HG02763 (cell line): ENCODE measurements around the gene LSM5.
A peak's percentile ranks its signal among the peaks of the same experiment; 100 is the strongest.

ENCODE experiments used
- ATAC-seq: cut with Tn5 transposase; IDR thresholded peaks from one replicate; pipeline ENCODE4 v1.9.1; 2021; ENCODE audit warnings: mild to moderate bottlenecking, moderate library complexity; ENCODE audit not compliant: unreplicated experiment

LSM5 gene

DNA sequence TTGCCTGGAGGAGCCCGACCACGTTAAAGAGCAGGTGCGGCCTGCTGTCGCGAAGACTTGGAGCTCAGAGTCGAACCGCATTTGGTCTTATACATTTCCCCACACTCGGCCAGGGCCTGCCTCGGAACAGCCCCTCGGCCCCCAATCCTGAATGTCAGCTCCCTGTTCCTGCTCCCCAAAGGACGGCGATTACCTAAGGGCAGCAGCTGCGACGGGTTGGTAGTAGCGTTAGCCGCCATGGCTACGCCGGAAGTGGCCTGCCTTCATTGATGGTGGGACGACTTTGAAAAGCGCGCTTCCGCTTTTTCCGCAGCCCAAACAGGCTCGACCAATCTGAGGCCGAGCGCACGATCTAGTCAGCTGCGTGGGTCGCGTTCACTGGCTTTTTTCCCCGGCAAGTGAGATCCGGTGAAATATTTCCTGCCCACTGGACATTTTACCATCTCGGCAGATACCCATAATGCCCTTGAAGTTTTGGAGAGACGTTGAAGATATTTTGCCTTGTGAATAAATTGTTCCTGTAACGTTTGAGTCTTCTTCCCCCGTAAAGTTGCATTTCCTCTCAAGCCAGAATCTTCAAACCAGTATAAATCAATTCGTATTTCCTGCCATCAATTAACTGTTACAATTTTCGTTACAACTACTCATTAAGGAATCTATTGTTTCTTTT lies at the start of gene LSM5:
Gene LSM5 (minus strand): TSS at position 254 of the 670 bp plus-strand sequence. CDS start 15 bp downstream, at position 239.
- ATAC-seq, result peak; percentile 91

DNA sequence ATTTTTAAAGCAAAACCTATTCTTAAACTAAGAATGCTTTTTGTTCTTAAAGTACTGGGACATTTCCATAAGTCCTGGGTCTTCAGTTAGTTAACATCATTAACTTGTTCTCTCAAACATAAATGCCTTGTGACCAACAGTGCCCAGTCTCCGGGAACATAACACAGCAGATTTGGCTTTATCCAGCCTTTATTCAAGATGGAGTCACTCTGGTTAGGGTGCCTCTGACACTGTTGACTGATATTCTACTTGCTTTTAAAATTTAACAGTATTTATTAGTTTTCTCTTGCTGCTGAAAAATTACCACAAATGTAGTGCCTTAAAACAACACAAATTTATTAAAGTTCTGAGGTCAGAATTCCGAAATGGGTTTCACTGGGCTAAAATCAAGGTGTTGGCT lies 49.2 kb upstream of the LSM5 start:
- no peak for ATAC-seq

DNA sequence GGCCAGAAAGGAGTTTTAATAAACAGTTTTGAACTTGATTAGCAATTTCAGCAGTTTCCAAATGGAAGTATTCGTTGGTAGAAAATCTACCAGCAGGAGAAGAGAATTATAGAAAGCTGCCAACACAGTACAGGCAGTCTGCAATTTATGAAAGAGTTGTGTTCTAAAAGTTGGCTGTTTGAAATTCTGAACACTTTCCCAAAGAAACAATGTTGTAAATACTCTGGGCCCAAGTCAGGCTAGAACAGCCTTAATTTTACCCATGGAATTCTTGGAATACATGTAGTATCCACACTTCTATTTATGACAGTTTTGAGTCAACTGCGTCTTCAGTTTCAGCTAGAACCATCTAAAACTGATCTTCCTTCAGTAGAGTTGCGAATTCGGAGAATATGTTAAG lies 47.6 kb upstream of the LSM5 start:
- ATAC-seq, result no peak

DNA sequence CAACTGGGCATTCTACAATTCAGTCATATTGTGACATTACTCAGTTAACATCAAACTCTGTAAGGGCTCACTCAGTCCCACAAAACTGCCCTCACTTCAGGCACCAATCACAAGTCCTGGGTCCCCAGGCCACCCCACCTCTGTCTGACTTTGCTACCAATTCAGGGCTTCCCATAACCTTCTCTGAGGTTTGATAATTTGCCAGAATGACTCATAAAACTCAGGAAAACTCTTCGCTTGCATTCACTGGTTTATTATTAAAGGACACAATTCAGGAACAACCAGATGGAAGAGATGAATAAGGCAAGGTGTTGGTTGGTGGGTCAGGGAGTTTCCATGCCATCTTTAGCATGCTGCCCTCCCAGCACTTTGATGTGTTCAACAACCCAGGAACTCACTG lies 46.4 kb upstream of the LSM5 start:
- ATAC-seq, result no peak

DNA sequence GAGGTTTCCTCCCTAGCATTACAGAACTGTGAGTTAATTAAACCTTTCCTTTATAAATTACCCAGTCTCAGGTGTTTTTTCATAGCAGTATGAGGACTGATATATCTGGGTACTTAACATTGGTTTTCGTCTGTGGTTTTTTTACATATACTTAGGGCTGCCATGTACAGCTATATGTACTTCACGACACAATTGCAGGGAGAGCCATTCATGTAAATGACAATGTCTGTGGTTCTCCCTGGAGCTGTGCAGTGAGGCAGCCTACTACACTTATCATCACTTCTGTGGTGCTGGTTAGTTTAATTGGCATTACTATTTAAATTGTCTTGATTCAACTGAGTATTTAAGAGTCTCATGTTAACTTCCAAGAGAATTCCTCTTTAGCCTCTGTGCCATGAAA lies 45.8 kb upstream of the LSM5 start:
- ATAC-seq, result no peak

DNA sequence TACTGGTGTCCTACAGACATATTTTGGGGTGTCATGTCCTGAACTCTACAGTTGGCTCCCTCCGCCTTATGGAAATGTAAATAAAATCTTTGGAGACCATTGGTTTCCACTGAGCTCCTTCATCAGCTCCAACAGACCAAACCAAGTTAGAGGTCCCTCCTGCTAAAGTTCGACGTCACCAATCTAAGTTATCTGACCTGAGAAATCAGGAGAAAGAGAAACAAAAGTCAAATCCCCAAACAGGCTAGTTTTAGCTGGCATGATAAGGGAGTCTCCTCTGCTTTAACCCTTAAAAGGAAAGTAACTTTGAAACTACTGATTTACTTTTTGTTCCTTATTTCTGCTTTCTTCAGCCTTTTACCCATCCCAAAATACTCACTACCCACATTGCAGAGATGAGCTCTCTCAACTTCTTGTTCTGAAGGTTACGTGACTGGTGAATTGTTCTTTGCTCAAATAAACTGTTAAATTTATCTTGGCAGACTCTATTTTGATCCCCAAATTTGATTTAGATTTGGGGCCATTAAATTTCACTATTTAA lies 45.1 kb upstream of the LSM5 start:
- no peak for ATAC-seq

DNA sequence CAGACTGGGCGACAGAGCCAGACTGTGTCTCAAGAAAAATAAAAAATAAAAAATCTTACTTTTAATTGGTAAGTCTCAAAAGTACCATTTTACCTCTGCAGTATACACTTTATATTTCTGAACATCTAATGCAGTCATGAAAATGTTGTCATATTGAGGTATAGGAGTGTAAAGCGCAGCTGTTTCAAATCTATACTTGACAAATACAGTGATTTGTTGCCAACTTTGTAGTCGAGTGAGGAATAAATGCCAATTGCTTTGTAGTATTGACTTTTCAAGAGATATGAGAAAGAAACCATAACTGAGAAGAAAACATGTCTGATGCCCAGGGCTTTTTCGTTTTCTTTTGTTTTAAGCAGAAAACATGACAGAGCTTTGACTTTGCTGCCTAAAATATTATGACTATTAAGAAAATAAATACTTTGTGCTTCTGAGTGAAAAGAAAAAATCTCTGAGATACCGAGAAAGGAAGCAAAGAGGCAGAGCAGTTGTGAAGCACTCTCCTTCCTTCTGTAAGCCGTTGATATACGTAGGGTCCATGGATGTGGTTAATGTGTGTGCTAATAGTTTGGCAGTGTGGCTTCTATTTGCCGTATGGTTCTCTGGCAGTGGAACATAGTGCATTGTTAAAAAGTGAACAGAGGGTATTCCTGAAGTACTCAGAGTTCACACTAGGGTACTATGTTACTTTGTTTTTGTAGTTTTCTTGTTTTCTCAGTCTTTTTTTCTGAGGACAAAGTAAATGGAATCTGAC lies 43.3 kb upstream of the LSM5 start:
- ATAC-seq, result no peak

DNA sequence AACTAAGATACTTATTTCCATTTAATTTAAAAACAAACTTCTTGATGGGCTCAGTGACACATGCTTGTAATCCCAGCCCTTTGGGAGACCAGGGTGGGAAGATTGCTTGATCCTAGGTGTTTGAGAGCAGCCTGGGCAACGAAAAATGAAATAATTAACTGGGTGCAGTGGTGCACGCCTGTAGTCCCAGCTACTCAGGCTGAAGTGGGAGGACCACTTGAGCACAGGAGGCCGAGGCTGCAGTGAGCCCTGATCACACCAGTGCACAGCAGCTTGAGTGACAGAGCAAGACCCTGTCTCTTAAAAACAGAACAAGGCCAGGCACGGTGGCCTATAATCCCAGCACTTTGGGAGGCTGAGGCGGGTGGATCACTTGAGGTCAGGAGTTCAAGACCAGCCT lies 42.5 kb upstream of the LSM5 start:
- no peak for ATAC-seq

DNA sequence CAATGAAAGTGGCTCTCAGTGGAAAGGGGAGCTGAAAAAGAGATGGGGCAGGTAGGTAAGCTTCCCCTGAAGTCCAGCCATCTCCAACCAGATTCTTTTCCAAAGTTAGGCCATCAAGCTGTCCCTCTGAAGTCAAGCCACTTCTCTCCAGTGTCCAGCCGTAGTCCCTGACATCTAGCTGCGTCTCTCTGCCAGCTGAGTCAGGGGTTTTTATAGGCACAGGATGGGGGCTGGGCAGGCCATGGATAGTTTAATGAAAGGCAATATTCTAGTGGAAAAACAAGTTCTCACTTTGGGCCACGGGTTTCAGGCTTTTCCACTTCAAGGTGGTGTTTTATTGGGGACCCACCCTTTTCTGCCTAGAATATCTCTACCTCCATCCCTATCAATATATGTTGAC lies 41.9 kb upstream of the LSM5 start:
- ATAC-seq, result no peak

DNA sequence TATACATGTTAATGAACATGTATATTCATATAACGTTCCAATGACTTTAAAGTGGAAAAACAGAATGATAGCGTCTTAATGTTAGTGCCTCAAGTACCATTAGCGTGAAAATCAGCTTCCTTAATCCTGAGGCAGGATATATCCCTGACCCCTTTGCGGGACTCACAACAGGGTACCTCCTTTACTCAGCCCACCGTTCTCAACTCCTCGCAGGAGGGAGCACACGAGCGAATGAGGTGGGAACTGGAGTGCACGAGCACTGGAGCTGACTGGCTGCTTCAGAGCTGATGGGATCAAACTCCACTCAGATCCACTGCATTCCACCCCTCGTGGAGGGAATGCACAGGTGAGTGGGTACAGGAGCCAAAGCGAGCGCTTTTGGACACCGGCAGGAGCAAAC lies 41.2 kb upstream of the LSM5 start:
- ATAC-seq, result no peak

DNA sequence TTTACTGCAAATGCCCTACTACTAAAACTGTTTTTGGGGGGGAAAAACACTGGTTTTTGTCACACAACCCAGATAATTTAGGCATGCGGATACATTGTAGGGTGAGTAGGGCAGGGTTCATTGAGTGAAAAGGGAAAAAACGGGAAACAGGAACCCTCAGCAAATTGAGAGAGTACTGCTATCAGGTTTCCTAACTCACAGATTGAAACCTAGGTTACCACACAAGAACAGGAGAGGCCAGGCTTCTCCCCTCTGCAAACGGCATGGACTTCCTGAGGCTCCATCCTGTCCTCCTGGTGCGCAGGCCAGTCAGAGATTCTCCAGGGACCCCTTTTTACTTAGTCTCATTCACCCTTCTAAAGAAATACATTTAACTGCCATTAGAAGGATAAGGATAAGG lies 35.7 kb upstream of the LSM5 start:
- no peak for ATAC-seq

DNA sequence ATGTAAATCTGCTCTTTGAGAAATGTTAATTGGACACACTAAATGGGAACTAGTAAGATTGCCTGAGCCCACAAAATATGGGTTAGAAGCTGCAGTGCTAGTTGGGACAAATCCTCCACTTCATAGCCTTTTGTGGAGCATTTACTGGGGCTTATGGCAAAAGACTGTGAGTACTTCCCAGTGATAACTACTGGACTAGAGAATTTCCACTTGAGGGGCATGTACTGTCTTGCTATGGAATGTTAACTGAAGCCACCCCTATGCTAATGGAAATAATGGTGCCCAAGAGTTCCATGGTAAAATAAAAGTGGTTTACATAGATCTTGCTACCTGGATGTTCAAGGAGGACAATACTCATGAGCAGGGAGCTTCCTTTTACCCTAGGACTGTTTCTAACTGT lies 34.5 kb upstream of the LSM5 start:
- ATAC-seq, result no peak

DNA sequence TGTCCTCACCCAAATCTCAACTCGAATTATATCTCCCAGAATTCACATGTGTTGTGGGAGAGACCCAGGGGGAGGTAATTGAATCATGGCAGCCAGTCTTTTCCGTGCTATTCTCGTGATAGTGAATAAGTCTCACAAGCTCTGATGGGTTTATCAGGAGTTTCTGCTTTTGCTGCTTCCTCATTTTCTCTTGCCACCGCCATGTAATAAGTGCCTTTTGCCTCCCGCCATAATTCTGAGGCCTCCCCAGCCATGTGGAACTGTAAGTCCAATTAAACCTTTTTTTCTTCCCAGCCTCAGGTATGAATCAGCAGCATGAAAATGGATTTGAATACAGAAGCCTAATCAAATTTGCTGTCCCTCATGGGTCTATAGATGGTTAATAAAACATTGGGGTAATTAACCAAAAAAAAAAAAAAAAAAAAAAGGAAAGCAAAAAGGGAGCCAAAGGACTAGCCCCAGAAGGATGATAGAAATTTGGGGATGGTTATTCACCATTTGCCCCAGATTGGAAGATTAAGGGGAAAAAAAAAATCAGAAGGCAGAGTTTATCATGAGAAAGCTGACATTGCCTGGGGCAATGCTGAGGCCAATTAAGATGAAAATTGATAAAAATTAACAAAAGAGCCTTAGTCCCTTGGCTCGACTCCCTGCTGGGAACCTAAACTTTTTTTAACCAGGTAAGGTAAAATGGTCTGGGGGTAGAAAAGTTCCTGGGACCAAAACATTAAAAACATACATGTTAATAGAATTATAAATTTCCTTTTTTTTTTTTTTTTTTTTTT lies 32.8 kb upstream of the LSM5 start:
- no peak for ATAC-seq

DNA sequence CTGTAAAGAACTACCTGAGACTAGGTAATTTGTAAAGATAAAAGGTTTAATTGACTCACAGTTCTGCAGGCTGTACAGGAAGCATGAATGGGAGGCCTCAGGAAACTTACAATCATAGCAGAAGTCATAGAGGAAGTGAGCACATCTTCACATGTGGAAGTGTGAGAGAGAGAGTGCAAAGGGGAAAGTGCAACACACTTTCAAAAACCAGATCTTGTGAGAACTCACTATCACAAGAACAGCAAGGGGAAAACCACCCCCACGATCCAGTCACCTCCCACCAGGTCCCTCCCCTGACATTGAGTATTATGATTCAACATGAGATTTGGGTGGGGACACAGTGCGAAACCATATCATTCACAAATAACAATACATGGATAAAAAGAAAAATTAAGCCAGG lies 29.6 kb upstream of the LSM5 start:
- no peak for ATAC-seq

DNA sequence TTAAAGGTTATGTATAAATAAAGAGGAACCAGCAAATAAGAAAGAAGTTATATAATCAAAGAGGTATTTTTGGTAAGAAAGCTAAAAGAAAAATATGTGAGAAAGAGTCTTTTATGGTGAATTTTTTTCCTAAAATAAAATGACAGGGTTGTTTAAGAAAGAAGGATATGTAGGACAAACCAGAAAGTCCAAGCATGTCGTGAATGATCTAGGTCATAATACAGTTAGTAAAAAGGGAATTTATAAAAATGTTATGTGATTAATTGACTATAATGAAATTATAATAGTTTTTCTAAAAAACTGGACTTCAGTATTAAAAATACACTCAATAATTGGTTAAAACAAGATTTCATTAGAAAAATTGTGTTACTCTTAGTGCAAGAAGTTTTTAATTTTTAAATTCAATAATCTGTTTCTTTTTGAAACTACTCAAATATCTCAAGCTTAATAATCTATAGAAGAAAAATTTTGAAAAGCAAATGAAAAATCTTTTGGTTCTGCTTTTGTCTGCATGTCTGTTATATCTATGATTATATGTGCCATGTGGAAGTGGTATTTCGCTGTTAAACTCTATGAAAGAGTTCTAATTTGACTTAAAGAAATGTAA lies 28.5 kb upstream of the LSM5 start:
- no peak for ATAC-seq

DNA sequence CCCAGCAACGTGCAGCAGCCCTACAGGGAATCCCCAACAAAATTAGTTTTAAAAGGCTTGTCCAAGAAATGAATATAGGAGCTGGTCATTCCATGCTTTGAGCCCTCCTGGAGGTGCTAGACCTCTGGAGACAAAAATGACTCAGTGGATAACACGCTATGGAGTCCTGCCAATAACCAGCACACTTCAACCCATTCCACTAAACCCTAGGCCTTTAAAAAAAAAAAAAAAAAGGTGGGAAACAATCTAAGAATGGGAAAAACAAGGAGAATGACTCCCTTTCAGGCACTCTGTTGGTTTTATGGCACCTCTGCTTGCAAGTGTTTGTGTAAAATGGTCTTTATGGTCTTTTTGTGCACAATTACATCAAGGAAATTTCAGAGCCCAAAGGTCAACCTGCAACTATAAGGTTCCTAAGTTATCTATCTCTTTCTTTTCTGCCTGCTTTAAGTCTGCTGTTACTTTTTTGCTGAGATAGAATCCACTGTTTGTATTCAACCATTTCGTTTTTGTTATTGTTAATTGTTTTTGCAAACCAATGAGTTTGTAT lies 26.4 kb upstream of the LSM5 start:
- ATAC-seq, result no peak

DNA sequence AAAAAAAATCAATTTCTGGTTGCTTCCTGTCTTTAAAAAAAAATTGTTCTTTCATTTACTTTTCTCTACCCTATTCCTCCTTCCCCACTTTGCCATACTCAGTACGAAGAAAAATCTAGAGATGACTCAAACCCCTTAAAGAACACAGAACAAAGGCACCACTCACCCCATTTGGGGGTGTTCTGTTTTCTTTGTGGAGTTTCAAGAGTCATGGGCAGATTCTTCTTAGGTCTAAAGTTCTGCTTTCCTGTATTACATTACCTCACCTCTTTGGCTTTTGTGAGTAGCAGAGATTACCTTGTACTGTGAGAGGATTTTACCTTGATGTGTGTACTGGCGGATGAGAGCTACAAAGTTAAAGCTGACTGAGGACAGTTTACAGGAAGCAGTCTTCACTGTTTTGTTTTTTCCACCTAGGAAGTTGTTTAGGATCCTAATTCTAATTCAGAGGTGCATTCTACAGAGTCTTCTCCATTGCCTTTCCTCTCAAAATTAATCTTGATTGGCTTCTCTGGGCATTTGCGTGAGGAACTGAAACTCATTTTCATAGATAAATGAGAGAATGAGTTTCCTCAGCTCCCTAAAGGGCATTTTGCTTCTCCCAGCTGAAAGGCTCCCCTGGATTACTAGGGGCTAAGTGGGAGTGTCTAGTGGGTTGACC lies 25.8 kb upstream of the LSM5 start:
- peak; percentile 73 for ATAC-seq

DNA sequence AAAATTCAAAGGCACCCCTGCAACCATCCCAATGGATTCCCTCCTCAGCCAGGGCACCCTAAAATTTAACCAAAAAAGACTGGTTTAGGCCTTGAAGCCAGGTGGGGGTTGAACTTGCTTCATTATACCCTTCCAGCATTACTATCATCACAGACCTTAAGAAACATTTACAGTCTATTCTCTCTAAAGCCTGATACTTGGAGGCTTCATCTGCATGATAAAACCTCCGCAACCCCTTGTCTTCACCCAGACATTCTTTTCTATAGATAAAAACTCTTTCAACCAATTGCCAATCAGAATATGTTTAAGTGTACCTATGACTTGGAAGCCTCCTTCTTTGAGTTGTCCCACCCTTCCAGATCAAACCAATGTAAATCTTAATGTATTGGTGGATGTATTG lies 23.0 kb upstream of the LSM5 start:
- ATAC-seq, result no peak

DNA sequence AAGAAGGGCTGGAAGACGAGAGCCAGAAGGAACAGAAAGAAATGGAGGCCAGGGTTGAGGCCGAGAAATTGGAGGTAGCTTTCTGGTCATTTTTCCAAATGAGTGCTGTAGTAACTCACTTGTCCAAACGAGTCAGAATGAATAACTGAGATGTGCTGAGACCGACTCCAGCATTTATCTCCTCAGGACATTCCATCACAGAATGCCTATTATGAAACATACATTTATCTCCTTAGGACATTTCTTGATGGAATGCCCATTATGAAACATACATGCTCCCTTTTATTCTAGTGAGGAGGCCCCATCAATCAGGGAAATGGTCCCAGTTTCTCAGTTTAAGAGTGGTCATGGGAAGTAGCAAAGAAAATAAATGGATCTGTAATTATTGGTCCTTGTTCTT lies 21.6 kb upstream of the LSM5 start:
- no peak for ATAC-seq

DNA sequence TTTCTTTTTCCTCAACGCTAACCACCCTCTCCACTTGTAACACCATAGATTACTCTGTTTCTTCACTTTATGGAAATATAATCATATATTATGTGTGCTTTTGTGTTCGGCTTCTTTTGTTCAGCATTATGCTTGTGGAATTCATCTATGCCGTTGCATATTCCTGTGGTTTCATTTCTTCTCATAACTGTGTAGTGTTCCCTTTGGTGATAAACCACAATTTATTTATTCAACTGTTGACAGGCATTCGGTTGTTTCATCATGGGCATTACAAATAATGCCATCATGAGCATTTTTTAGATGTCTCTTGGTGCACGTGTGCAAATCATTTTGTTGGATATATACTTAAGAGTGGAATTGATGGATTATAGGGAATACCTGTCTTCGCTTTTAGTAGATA lies 17.2 kb upstream of the LSM5 start:
- ATAC-seq, result no peak
